Activated T-cell treated with anti-CD3 and anti-CD28 coated beads for 48 hours (primary cell): ENCODE data around the gene TUBE1.

Experiments used
- DNase-seq: peaks from one replicate; pipeline ENCODE4 v3.0.0-alpha.2; 2020; ENCODE audit warnings: low read depth

Gene TUBE1

DNA sequence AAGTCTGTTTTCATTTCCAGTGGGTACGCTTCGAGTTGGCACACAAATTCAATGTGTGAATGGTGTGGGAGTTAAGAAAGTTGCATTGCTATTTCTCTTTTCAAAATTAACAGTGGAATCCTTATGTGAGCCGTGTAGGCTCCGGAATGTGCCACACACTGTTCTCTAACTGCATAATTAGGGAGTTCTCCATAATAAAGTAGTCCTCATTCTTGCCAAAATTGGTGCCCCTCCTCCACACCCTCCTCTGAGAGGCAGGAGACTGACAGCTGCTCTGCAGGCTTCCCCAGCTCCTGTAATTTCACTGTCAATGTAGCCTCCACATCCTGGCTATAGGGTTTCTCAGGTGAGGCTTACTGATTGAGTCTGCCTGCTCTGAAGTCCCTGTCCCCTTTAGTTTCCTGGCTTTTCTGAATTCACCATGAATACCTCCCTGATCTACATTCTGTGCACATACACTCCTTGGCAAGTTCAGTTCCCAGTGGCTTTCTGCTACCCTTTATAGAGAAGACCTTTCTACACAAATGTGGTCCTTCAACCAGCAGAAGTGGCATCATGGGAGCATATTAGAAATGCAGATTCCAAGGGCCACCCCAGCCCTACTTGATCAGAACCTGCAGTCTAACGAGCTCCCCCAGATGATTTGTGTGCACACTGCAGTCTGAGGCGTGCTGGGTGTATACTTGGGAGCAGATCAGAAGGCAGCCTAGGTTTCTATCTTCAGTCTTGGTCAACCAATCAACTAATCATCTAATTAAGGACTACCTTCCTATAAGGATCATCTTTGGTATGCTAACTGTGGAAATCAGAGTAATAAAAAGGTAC, 53.3 kb downstream of the TUBE1 start:
- DNase-seq: no peak

GRCh38 chr6:112032728-112033127, 54.6 kb downstream of the TUBE1 start:
- no peak for DNase-seq

DNA sequence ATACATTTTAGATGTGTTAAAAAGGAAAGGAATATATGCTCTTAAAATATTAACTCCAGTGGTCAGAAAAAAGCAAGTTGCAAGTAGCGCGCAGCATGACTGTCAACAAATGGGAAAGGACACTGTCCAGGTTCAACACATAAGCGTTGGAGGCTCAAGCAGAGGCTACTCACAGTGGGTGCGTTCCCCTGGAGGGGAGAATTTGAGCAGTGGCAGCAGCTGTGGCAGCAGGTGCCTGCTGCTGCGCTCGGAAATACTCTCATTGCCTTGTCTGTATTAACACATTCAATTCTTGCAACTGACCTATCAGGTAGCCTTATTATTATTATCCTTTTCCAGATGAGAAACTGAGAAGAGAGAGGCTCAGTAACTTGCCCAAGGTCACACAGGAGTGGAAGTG, 55.3 kb downstream of the TUBE1 start:
- no peak for DNase-seq

- DNase-seq: no peak
These were observed 56.2 kb downstream of the TUBE1 start for GRCh38 chr6:112030961-112031660.

- no peak for DNase-seq
These were observed 56.9 kb downstream of the TUBE1 start for GRCh38 chr6:112030206-112030960.

DNA sequence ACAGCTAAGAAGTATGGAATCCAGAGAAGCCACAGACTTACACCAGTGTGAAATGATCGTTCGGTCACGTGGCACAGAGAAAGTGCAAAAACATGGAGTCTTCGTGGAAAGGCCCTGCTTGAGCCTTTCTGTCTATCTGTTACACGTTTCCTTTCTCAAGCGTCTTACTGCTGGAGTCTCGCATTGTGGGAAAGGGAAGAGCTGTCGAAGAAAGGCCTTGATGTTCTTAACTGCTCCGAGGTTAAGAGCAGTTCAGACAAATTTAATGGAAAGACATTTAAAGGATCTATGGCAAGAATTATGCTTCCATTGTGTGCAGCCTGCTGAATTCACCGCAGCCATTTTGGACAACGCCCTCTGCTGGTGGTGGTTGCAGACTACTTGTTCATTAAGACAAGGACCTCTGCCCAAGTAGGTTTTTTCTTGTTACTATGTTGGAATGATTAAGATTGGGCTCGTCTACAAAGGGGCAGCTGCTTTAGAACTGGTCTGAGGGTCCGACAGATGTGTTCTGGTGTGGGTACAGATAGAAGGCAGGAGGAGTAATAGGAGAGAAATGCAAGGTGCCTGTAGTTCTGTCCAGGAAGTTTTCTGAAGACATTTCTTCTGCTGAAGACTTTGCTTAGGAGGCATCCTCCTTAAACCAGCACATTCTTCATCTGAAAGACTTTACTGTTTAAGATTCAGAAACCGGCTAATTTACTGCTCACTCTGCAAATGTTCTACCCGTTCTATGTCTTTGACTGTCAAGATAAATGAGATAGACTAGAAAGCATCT, 58.0 kb downstream of the TUBE1 start:
- peak; percentile 64 for DNase-seq

DNA sequence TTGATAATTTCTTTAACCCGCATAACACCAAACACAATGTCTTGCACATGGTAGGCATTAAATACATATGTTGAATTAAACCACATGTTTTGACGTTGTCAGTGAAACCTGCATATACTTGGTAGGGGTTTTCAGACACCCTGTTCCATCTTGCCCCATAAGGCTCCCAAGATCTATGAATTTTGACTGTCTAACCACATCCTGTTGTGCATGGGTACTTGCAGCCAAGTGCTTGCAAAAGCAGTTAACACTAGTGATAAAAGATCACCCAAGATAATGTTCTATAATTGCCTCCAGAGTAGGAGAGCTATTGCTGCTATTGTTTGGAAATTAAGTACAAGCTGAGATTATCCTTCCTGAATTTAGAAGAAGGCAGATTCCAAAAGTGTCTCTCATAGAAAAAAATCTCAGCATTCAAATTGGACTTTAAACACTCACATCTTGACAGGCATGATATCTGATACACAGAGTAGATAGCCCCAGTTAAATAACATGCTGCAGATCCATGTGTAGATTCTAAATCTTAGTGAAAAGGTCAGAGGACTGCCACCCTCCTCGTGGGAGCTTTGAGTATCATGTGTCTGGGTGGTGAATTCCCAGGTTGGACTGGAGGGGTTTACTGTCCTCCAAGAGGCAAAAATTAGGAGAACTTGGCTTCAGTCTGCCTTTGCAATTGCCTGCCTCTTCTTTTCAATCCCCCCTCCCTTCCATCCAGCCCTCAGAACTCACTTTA, 59.2 kb downstream of the TUBE1 start:
- no peak for DNase-seq

DNA sequence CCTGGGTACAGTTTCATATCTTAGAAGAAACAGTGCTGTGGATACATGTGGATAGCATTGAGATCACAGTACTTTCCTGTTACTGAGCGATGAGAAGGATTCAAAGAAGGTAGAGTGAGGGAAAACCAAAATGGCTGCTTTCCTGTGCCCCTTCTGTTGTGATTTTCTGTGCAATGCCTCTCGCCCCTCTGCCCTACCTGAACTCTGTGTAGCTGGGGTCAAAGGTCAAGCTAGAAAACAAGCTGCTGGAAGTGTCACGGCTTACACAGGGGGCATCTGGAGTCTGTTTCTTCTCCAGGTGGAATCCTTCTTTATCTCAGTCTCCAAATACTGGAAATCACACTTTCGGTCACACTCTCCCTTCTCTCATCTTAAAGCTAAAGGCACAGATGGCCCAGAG, 60.3 kb downstream of the TUBE1 start:
- DNase-seq: no peak

DNA sequence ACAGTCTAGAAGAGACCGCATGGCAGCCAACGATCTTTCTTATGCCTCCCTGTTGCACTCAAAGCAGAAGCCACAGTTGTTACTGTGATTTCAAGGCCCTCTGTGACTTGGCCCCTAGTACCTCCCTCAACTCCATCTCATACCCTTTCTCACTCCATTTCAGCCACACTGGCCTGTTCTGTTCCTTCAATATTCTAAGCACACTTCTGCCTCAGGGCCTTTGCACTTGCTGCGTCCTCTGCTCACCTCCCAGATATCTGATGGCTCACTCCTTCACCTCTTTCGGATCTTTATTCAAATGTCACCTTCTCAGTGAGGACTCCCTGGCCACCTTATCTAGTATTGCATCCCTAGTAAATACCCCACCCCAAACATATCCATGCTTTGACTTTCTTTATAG, 62.8 kb downstream of the TUBE1 start:
- DNase-seq: no peak

DNA sequence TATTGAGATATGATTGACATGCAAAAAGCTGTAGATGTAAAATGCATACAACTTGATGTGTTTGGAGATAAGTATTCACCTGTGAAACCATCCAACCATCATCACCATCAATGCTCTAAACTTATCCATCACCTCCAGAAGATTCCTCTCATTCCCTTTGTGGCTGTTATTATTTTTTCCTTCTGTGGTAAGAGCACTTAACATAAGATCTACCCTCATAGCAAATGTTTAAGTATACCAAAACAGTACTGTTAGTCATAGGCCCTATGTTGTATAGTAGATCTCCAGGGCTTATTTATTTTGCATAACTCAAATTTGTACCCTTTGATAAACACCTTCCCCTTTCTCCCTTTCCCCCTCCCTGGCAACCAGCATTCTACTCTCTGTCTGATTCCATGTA, 64.5 kb downstream of the TUBE1 start:
- DNase-seq: no peak

DNA sequence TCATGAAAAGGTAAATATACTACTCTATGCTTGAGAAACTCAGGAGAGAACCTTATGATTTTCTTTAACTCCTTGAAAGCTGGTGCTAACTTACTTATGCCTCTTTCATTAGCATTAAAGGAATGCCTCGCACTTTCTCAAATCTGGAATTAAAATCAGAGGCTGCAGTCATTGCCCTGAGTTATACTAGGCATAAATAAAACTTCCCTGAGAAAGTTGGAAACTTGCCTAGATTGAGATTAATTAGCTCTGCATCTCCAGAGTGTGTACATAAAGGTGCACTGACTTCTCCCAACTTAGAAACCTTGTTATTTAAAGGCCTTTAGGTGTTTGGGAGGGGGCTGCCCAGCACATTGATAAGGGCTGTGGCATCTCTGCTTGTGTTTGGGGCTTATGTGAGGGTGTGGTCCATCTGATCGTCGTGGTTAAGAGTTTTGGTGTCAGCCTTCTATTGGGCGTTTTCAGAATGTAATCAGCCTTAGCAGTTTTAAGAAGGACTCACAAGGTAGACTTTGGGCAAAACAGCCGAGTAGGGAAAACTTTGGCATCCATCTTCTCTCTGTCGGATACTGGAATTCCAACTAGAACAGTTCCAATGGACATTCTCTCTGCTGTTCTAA, 65.5 kb downstream of the TUBE1 start:
- DNase-seq: no peak
